ENCODE measurements around the gene KRTAP3-1.

DNA sequence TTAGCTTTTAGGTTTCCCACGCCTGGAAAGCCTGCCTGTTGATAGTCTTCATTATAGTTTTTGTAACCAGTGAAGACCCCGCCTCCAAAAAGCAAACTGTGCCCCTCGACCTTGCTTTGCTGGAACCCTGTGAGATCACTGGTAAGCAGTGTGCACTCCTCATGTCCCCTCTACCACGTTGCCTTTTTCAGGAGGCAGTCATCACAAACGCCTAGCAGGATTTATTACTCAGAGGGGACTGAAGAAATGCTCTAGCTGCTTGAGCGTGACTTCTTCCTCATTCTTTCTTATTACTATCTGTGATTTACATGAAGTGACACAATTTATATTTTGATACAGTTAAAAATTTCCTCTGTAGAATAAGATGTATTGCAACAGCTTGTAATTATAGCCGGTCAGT is 6.5 kb upstream of the KRTAP3-1 start:
- TF ChIP-seq, protein P1, sequence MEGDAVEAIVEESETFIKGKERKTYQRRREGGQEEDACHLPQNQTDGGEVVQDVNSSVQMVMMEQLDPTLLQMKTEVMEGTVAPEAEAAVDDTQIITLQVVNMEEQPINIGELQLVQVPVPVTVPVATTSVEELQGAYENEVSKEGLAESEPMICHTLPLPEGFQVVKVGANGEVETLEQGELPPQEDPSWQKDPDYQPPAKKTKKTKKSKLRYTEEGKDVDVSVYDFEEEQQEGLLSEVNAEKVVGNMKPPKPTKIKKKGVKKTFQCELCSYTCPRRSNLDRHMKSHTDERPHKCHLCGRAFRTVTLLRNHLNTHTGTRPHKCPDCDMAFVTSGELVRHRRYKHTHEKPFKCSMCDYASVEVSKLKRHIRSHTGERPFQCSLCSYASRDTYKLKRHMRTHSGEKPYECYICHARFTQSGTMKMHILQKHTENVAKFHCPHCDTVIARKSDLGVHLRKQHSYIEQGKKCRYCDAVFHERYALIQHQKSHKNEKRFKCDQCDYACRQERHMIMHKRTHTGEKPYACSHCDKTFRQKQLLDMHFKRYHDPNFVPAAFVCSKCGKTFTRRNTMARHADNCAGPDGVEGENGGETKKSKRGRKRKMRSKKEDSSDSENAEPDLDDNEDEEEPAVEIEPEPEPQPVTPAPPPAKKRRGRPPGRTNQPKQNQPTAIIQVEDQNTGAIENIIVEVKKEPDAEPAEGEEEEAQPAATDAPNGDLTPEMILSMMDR (IDR thresholded peaks at IDR 0.05): no peak
- no peak for TF ChIP-seq EP300 (IDR thresholded peaks at IDR 0.05; ENCODE audit: low read depth)
- TF ChIP-seq POLR2A (IDR thresholded peaks at IDR 0.05): no peak
- TF ChIP-seq POLR2AphosphoS5 (IDR thresholded peaks at IDR 0.05): no peak

Measured in transverse colon (tissue), 4 donors.